NCI-H774 (cell line): ENCODE measurements around the gene ARHGAP10.

Experiments used
- DNase-seq: peaks from one replicate; lab custom pipeline; 2025; lab: John Stamatoyannopoulos, UW

The ARHGAP10 gene

DNA sequence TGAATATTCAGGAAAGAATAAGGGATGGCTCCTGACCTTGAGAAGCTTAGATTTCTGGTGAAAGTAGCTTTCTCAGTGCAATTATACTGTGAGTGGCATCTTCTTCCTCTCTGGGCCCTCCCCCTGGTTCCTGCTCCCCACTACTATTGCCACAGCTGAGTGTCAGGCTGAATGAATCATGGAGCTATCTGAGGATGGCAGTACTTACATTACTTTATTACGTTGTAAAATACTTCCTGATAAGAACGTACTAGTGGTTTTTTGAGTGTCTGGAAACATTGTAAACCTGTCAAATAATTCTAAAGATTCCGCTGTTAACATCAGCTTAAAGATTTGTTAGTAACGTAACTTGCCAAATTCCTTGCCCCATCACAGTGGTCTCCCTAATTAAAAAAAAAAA lies 36.2 kb downstream of the ARHGAP10 start:
- no peak for DNase-seq

DNA sequence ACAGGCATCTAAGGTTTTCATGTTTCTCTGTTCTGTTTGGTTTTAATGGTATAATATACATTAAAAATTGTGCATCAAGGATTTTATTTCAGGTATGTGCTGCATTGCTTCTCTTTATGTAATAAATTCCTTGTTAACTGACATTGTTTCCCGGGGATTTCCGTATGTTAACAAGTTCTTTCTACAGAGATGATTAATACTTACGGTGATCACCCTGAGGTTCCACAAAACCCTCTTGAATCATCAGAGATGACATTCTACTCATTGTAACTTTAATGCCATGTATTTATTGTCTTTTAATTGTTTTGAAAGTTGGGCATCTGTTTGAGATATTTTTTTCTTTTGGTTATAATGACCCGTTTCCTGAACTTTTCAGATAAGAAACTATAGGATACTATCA lies 37.5 kb downstream of the ARHGAP10 start:
- no peak for DNase-seq

DNA sequence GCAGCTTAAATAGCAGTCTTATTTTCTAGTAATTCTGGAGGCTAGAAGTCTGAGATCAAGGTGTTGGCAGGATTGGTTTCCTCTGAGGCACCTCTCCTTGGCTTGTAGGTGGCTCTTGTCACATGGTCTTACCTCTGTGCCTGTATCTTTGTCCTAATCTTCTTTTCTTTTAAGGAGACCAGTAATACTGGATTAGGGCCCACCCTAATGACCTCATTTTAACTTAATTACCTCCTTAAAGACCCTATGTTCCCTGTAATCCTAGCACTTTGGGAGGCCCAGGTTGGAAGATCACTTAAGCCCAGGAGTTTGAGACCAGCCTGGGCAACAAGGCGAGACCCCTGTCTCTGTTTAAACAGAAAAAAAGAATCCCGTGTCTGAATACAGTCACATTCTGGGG lies 38.9 kb downstream of the ARHGAP10 start:
- no peak for DNase-seq

- no peak for DNase-seq
These were observed 40.2 kb downstream of the ARHGAP10 start for GRCh38 chr4:147772056-147772455.

GRCh38 chr4:147772459-147772969 lies 40.6 kb downstream of the ARHGAP10 start:
- DNase-seq, result no peak

DNA sequence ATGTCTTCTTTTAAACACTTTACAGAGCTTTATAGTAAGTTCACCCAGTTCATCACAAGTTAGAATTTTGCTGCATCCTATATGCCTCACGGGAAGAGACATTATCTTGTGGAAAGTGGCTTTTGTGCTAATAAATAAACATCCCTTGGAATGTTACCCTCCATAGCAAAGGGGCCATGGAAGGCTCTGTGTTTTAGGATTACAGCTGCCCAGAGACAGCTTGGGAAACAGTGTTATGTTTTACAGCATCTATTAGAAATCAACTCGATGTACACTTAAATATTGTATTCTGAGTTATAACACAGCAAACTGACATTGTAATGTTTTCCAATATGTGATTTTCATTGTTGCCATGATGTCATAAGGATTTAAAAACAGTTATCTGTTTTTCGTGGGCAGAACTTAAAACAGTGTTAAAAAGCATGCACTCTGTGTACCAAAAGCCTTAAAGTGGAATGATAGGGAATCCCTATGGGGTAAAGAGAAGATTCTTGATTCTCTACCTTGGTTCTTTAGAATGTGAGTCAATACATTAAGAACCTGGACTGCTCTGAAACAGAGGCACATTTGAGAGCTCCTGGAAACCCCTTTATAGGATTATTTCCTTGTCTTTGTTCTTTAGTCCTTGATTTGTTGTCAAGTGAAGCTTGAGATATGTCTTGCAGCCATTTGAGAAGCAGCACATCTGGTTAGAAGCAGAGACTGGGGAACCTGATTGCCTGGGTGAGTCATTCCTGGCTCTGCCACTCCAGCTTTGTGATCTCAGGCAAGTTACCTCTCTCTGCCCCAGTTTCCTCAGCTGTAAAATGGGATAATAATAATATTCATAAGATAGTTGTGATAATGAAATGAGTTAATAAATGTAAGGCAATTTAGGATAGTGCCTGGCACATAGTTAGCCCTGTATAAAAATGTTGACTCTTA lies 41.6 kb downstream of the ARHGAP10 start:
- DNase-seq, result no peak

DNA sequence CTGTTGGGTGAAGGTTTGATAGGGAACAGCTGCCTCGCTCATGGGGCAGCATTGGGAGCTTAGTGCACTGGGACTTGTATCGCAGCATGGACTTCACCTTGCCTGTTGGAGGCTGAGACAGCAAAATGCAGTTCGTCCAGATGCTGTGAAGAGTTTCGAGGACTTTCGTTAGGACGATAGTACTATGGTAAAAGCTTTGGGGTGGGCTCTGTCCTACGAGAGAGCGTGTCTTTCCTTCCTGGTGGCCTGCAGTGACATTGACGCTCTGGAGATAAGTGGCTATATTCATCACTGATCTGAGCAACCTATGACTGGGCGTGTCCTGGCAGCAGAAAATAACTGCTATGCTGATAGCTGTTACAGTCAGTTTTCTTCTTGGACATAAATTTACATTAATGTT lies 44.8 kb downstream of the ARHGAP10 start:
- no peak for DNase-seq

GRCh38 chr4:147777456-147778091 lies 45.7 kb downstream of the ARHGAP10 start:
- DNase-seq, result no peak

GRCh38 chr4:147778942-147779341 lies 47.1 kb downstream of the ARHGAP10 start:
- no peak for DNase-seq

- DNase-seq, result no peak
These were observed 47.6 kb downstream of the ARHGAP10 start for GRCh38 chr4:147779451-147779850.

DNA sequence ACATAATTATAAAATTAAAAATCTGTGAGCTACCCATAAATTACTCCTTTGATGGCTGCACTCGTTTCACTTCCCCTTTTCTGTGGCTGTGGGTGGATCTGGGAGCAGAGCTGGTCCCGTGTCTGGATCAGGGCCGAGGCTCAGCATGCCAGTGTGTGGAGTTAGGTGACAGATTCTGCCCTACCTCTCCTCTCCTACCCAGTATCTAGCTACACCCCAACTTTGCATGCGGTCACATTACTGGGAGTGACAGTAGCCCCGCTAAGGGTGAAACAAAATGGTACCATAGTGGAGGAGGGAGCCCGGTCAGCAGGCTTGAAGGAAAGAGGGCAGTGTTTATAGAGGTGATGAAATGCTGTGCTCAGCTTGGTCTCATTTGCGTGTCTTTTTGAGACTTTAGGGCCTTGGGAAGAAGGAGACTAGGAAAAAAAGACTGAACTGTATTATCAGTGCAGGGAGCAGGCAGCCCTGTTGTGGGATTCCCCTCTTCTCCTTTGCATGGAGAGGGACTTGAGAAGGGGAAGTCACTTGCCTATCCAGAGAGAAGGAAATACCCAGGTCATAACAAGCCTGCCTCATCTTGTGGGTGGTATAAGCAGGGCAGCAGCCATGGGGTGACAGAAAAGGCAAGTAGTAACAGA lies 48.4 kb downstream of the ARHGAP10 start:
- DNase-seq, result no peak

DNA sequence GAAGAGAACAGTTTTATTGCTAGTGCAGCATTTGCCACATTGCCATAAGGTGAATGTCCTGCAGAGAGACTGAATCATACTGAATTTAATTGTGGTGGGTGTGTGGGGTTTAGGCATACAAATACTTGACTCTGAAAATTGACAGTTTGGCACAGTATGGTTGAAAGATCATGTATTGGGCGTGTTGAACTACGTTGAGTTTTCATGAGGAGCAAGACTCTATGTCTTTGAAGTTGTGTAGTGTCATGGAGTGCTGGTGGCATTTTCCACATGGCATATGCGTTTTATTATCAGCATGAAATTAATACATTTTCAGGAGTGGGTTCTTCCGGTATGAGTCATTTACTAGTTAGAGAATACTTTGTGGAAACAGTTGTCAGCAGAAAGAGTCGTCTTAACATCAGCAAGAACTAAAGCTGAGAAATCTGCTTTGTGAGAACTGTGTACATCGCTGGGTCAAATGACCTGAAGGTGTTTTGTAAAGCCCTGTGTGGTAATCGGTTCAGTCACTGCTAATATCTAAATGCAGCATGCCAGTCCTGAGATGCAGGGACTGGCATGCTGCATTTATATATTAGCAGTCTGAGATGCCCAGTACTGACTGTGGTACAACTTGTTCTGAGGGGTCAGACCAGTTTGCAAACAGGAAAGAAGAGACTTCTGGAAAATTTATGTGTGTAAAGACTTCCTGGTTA lies 50.3 kb downstream of the ARHGAP10 start:
- no peak for DNase-seq

DNA sequence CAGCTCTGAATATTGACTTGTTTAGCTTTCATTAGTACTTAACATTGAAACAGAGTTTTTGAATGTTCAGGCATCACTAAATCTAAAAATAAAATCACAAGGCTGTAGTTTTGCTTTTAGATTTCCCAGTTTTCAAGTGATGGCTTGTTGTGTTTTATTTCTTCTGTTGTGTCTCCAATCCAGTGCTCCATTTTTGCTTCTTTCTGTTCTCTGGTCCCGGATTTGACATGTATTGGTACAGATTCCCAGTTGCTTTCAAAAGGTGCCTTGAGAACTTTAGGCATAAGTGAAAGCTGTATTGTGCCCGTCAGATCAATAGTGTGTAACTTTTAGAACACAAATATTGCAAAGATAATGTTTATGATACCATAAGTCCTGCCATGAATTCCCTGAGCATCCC lies 53.2 kb downstream of the ARHGAP10 start:
- no peak for DNase-seq

GRCh38 chr4:147786031-147786430 lies 54.1 kb downstream of the ARHGAP10 start:
- no peak for DNase-seq

DNA sequence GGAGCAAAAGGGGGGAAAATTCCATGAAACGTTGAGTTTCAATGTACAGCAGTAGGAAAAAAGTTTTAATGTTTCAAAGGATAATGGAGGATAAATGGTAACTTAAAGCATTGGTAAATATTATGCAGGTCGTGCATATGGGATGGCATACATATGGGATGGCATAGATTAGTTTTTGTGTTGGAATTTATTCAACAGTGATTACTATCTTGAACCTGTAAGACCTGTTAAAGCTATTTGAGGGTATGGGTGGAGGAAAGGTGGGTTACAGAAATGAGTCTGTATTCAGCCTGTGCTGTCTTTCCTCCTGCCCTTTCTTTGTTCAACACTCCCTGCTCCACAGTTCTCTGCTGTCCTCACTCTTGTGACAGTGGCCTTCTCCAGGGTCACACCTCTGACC lies 54.6 kb downstream of the ARHGAP10 start:
- no peak for DNase-seq

- DNase-seq, result no peak
These were observed 55.3 kb downstream of the ARHGAP10 start for GRCh38 chr4:147787204-147787603.

DNA sequence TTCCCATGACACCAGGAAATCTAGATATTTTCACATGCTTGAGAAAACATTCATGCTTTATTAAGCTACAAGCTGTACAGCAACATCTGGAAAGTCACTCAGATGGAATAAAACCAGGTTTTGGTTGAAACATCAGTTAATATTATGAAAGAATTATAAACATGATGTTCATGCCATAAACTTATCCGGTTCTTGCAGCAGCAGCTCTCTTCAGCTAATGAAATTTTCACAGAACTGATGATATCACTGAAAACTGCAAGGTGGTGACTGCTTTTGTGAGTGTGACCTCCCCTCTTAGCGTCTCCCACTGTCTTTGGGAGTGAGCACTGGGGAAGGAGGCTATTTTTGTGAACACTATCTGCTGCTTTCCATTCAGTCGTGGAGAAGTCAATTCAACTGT lies 56.9 kb downstream of the ARHGAP10 start:
- no peak for DNase-seq

- no peak for DNase-seq
These were observed 57.7 kb downstream of the ARHGAP10 start for GRCh38 chr4:147789596-147789995.

DNA sequence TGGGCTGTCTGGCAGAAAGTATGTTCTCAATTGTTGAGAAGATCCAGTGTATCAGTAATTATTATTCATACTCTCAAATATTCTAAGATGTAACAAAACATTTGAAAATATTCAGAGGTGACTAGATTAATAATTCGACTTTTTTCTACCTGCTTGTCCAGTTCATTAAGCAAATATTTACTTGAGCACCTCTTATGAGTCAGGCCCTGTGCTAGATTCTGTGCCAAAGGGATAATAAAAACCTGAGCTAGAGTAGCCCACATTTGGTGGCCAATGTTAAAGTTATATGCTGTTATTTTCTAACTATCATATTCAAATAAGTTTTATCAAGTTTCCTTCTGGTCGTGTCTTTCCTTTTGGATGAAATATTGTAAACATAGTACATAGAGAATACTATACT lies 58.5 kb downstream of the ARHGAP10 start:
- DNase-seq, result no peak

DNA sequence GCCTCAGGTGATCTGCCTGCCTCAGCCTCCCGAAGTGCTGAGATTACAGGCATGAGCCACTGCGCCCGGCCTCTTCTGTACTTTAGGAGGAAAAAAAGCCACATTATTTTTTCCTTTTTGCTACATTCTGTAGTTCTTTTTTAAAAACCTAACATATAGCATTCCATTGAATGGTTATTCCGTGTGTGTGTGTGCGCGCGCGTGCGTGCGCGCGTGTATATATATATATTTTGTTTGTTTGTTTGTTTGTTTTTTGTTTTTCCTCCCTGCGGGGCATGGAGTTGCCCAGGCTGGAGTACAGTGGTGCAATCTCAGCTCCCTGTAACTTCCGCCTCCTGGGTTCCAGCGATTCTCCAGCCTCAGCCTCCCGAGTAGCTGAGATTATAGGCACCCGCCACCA lies 59.5 kb downstream of the ARHGAP10 start:
- DNase-seq, result no peak

DNA sequence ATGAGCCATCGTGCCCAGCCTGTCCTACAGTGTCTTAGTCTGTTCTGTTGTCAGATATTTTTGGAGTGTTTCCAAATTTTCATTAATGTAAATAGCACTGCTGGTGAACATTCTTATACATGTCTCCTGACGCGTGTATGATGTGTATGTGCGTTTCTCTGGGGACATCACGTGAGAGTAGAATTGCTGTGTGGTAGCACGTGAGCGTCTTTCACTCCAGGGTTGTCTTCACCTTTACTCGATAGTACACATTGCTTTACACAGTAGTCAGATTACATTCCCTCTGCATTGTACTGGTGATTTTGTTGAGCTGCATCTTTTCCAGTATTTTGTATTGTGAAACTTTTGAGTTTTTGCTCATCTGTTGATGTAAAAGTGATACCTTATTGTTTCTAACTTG lies 60.0 kb downstream of the ARHGAP10 start:
- DNase-seq, result no peak
